HG03175 (cell line): ENCODE results near the gene IRF2BPL.
"Not testable (repeated sequence)": the region's sequence is repeated elsewhere in the genome, so short reads cannot be mapped to it uniquely, and the experiment has no call there.

ENCODE experiments used
- ATAC-seq: cut with Tn5 transposase; IDR thresholded peaks from one replicate; pipeline ENCODE4 v1.9.1; 2021; ENCODE audit warnings: mild to moderate bottlenecking, moderate library complexity; ENCODE audit not compliant: unreplicated experiment

Gene IRF2BPL

GRCh38 chr14:77036484-77037214 is 8.1 kb upstream of the IRF2BPL start:
- ATAC-seq = no peak

GRCh38 chr14:77035267-77035666 is 6.8 kb upstream of the IRF2BPL start:
- no peak for ATAC-seq

GRCh38 chr14:77033622-77034589 is 5.4 kb upstream of the IRF2BPL start:
- peak; percentile 75 for ATAC-seq

GRCh38 chr14:77032844-77033621 is 4.5 kb upstream of the IRF2BPL start:
- peak; percentile 14 for ATAC-seq

- ATAC-seq = no peak
These were observed 4.0 kb upstream of the IRF2BPL start for GRCh38 chr14:77032491-77032843.

- no peak for ATAC-seq
These were observed 3.4 kb upstream of the IRF2BPL start for GRCh38 chr14:77031759-77032490.

GRCh38 chr14:77027538-77028383 is 747 bp downstream of the IRF2BPL start:
- ATAC-seq = peak; percentile 35

GRCh38 chr14:77026930-77027537 is 1.5 kb downstream of the IRF2BPL start:
- ATAC-seq = no peak

GRCh38 chr14:77026166-77026929 is 2.2 kb downstream of the IRF2BPL start:
- no peak for ATAC-seq

GRCh38 chr14:77025744-77026165 is 2.8 kb downstream of the IRF2BPL start:
- ATAC-seq = no peak

GRCh38 chr14:77024171-77024691 is 4.3 kb downstream of the IRF2BPL start:
- ATAC-seq = no peak

GRCh38 chr14:77023001-77023996 is 5.2 kb downstream of the IRF2BPL start:
- no peak for ATAC-seq

GRCh38 chr14:77022236-77022852 is 6.2 kb downstream of the IRF2BPL start:
- peak; percentile 60 for ATAC-seq

- not testable (repeated sequence) for ATAC-seq
These were observed 7.1 kb downstream of the IRF2BPL start for GRCh38 chr14:77021424-77021823.

- no peak for ATAC-seq
These were observed 9.7 kb downstream of the IRF2BPL start for GRCh38 chr14:77018785-77019184.

GRCh38 chr14:77017666-77018065 is 10.8 kb downstream of the IRF2BPL start:
- no peak for ATAC-seq
